Measurements from ENCODE around the gene KCNMA1. TPM values are rescaled to one million over a fixed set of nuclear protein-coding genes. Genes with fewer than 3 reads are reported as not detected.
"Not testable (repeated sequence)": the region's sequence is repeated elsewhere in the genome, so short reads cannot be mapped to it uniquely, and the experiment has no call there.

Gene KCNMA1
- total RNA-seq, 1 experiment from 2014 or later, result 0.08 TPM

GRCh38 chr10:77347052-77347451, 290.6 kb downstream of the KCNMA1 start:
- no peak for DNase-seq (ENCODE audit: low spot score)

DNA sequence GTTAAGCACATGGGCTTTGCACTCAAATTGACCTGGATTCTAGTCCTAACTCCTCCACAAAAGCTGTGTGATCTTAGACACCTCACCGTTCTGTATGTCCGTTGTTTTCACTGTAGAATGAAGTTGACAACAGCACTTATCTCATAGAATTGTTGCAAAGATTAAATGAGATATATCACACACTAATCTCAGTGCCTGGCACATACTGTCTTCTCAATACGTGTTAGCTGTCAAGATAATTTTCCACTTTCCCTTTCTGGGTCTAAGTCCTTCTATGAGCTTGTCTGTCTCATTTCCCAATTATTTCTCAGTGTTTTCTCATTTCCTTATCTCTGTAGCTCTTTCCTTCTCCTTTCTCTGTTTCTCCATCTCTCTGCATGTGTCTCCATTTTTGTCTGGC, 296.6 kb downstream of the KCNMA1 start:
- DNase-seq (ENCODE audit: low spot score), result no peak

- DNase-seq (ENCODE audit: low spot score), result not testable (repeated sequence)
Observed at GRCh38 chr10:77339872-77340271, 297.7 kb downstream of the KCNMA1 start.

- no peak for DNase-seq (ENCODE audit: low spot score)
Observed at GRCh38 chr10:77339166-77339565, 298.4 kb downstream of the KCNMA1 start.

GRCh38 chr10:77338143-77338542, 299.5 kb downstream of the KCNMA1 start:
- DNase-seq (ENCODE audit: low spot score), result no peak

DNA sequence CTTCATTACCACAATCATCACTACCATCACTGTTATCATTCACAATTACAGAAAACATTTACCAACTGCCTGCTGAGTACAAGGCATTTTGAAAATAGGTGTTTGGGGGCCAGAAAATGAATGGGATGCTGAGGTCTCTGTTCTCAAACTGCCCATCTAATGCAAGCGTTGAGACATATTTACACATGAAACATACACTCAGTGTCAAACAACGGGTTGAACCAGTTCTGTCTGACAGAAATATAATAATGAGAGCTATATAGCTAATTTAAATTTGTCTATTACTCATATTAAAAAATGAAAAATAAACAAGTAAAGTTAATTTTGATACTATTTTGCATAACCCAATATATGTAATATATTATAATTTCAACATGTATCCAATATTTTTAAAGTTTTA, 303.1 kb downstream of the KCNMA1 start:
- no peak for DNase-seq (ENCODE audit: low spot score)

DNA sequence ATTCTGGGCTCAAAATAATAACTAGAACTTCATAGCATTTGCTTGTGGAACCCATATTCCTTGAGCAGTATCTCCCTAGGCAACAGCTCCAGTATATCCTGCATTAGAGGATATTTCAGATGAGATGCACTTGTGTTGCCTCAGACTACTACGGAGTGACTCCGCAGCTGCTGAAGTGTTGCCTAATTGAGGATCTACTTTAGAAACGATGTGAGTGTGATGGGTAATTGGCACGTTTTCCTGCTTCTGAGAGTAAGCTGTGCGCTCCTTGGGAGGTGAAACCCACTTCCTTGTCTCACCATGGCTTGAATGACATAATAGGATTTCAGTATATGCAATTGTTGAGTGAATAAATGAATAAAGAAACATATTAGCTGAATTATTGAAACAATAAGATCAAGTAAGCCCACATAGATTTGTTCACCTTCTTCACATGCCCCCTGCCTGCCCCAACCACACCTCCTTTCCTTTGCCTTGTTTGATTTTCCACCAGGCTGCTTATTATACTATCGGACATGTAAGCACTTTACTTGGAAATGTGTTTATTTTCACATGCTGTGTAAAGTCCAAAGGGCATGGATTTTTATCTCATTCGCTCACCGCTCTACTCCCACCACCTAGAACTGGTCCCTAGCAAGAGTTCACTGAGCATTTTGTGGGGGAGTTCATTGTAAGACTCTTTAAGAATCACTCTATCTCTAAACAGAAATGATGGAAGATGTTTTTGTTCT, 303.8 kb downstream of the KCNMA1 start:
- DNase-seq (ENCODE audit: low spot score), result no peak

DNA sequence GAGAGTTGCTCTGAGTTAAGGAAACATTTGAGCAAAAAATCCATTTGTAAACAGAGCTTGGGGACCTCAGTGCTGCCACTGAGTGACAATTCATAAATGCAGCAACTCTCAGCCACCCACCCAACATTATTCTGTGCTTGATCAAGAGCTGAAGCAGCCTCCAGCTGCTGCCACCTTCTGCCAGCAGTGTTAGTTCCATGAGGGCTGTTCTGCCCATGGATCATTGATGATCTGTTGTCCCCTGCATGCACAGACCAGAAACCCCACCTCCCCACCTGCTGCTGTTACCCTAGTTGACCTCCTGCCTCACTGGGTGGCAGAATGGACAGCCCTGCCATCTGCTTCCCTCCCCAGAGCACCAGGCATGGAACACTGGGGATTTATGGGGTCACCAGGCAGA, 305.4 kb downstream of the KCNMA1 start:
- no peak for DNase-seq (ENCODE audit: low spot score)

DNA sequence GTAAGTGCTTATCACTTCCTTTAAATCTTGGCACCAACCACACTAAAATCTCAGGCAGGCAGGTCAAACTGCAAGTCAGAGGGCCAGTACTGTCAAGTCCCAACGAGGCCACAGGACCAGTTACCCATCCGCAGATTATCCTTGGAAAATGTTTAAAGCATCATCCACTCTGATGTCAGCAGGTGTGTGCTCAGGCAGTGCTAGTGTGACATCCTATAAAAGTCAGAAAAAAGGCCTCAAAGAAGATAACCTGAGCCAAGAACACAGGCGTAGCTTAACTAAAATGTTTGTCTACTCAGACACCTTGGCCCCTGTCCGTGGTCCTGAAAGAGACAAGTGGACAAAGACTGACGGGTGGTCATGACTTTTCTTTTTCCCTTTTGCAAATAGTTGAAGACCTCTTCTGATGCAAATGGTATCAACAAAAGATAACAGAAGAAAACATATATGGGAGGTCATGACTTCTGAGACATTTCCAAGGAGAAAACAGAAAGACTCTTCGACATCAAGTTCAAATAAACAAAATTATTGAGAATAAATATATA, 309.3 kb downstream of the KCNMA1 start:
- DNase-seq (ENCODE audit: low spot score), result peak; percentile 38

DNA sequence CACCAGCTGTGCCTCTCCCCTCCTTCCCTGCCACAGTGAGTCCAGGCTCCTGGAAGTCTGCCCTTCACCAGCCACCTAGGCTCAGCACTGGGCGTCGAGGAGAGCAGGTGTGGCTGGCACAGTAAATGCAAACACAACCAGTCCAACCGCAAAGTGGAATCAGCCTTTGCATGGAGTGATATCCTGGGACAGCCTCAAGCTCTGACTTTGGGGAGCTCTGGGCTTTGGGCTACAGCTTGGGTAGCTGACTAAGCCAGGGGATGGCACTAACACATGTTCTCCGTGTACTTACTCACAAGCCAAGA, 312.4 kb downstream of the KCNMA1 start:
- DNase-seq (ENCODE audit: low spot score), result no peak

DNA sequence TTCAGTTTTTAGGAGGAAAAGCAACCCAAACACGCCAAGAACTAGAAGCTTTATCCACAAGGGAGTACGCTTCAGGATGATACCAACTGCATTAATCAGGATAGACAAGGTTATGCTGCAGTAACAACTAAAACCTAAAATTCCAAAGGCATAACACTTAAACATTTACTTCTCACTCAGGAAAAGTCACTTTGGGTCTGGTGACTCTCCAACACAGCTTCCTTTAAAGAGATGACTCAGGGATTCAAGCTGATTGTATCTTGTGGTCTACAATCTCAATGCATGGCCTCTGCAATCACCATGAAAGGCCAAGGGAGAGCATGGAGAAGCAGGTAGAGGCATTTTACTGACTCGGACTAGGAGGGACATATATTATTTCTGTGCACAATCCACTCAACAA, 315.8 kb downstream of the KCNMA1 start:
- DNase-seq (ENCODE audit: low spot score), result no peak

DNA sequence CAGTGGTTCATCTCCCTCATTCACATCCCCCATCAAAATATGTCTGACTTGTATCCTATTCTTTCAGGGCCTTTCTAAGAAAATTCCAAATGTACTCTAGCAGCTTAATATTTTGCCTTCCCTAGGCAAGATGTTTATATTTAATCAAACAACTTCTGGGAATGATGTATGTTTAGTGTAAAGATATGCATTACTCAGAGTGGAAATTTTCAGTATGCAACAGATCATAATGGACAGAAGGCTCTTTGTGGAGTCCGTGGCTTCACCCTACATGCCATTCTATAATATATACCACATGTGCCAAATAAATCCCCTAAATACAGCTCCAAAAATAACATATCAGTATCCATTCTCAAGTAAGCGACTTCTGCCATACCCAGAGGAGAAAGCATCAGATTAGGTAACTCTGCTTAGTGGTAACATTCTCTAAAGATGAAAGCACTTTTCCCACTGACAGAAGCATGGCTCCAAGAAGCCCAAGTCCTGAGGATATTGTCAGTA, 316.6 kb downstream of the KCNMA1 start:
- no peak for DNase-seq (ENCODE audit: low spot score)

GRCh38 chr10:77319557-77319956, 318.1 kb downstream of the KCNMA1 start:
- no peak for DNase-seq (ENCODE audit: low spot score)

- DNase-seq (ENCODE audit: low spot score), result no peak
Observed at GRCh38 chr10:77318739-77319138, 318.9 kb downstream of the KCNMA1 start.

DNA sequence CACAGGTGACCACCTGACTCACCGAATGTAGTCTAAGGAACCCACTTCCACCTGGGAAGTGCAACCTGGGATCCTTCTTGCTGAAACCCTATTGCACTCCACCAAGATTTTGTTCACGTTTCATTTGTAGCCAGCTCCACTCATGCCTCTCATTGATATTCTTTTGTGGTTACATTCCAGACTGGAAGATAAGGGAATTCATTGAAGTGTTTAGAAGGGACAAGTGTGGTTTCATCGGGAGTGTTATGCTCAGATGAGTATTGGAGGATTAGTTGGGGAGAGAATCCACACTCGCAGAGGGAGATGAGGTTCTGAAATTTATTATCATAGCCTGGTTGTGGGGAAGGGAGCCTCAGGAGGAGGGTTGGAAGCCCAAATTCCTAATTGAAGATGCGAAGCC, 320.4 kb downstream of the KCNMA1 start:
- DNase-seq (ENCODE audit: low spot score), result no peak

- no peak for DNase-seq (ENCODE audit: low spot score)
Observed at GRCh38 chr10:77315496-77316129, 322.0 kb downstream of the KCNMA1 start.

- DNase-seq (ENCODE audit: low spot score), result no peak
Observed at GRCh38 chr10:77313066-77313750, 324.4 kb downstream of the KCNMA1 start.

GRCh38 chr10:77311186-77311585, 326.4 kb downstream of the KCNMA1 start:
- no peak for DNase-seq (ENCODE audit: low spot score)

GRCh38 chr10:77310288-77310840, 327.2 kb downstream of the KCNMA1 start:
- DNase-seq (ENCODE audit: low spot score), result no peak

GRCh38 chr10:77309509-77309908, 328.1 kb downstream of the KCNMA1 start:
- DNase-seq (ENCODE audit: low spot score), result no peak

DNA sequence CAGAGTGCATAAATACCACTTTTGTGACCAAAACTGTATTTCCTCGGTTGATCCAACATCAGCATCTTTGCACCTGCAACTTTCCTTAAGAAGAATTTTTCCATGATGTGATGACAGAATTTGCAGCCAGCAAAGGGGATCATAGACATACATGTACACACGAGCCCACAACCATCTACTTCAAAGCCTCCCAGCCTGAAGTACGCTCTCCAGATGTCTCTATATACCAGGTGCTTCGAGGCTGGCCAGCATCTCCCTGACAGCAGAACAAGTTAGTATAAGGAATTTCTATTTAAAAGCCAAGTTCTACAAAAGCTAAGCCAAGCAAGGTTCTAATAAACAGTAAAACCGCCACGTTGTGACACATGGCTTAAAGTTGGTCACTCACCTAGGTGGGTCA, 328.5 kb downstream of the KCNMA1 start:
- no peak for DNase-seq (ENCODE audit: low spot score)

- no peak for DNase-seq (ENCODE audit: low spot score)
Observed at GRCh38 chr10:77308084-77308732, 329.4 kb downstream of the KCNMA1 start.
